NCI-H2081 (cell line): ENCODE results near the gene TPK1.
"Not testable (repeated sequence)": the region's sequence is repeated elsewhere in the genome, so short reads cannot be mapped to it uniquely, and the experiment has no call there.

Experiments
- DNase-seq, 2 experiments: peaks; one replicate each; lab custom pipeline; 2025; lab: John Stamatoyannopoulos, UW

TPK1 gene

GRCh38 chr7:144474800-144475615 lies 360.8 kb downstream of the TPK1 start:
- peak; percentile 35 to 76 for DNase-seq

- DNase-seq: no peak
These were observed 361.5 kb downstream of the TPK1 start for GRCh38 chr7:144474363-144474762.

GRCh38 chr7:144473908-144474307 lies 361.9 kb downstream of the TPK1 start:
- no peak for DNase-seq

- DNase-seq: no peak
These were observed 365.8 kb downstream of the TPK1 start for GRCh38 chr7:144470078-144470477.

GRCh38 chr7:144468990-144469732 lies 366.7 kb downstream of the TPK1 start:
- DNase-seq: no peak

GRCh38 chr7:144459635-144460034 lies 376.2 kb downstream of the TPK1 start:
- DNase-seq: no peak

GRCh38 chr7:144455040-144455404 lies 380.8 kb downstream of the TPK1 start:
- DNase-seq: no peak

- DNase-seq: no peak
These were observed 381.4 kb downstream of the TPK1 start for GRCh38 chr7:144454256-144455039.

GRCh38 chr7:144452064-144452463 lies 383.8 kb downstream of the TPK1 start:
- no peak for DNase-seq

- no peak for DNase-seq
These were observed 390.3 kb downstream of the TPK1 start for GRCh38 chr7:144445590-144445989.

- DNase-seq: peak; percentile 77 to 96
These were observed 396.1 kb downstream of the TPK1 start for GRCh38 chr7:144439717-144440205.

GRCh38 chr7:144438759-144439158 lies 397.1 kb downstream of the TPK1 start:
- DNase-seq: no peak

- DNase-seq: peak; percentile 77 to 83
These were observed 398.3 kb downstream of the TPK1 start for GRCh38 chr7:144437370-144438191.

- no peak for DNase-seq
These were observed 399.4 kb downstream of the TPK1 start for GRCh38 chr7:144436500-144436899.

- no peak for DNase-seq
These were observed 407.4 kb downstream of the TPK1 start for GRCh38 chr7:144428431-144428830.

GRCh38 chr7:144427539-144427938 lies 408.3 kb downstream of the TPK1 start:
- not testable (repeated sequence) for DNase-seq

- not testable (repeated sequence) for DNase-seq
These were observed 416.9 kb downstream of the TPK1 start for GRCh38 chr7:144418931-144419330.

GRCh38 chr7:144416341-144416740 lies 419.5 kb downstream of the TPK1 start:
- no peak for DNase-seq

GRCh38 chr7:144415858-144416257 lies 420.0 kb downstream of the TPK1 start:
- DNase-seq: no peak

- no peak for DNase-seq
These were observed 421.0 kb downstream of the TPK1 start for GRCh38 chr7:144414815-144415214.

GRCh38 chr7:144410441-144410840 lies 425.4 kb downstream of the TPK1 start:
- DNase-seq: no peak
